Epidermal melanocyte (primary cell): ENCODE data around the gene ULBP3.
"Not testable (repeated sequence)": the region's sequence is repeated elsewhere in the genome, so short reads cannot be mapped to it uniquely, and the experiment has no call there.

Source experiments
- DNase-seq: peaks from one replicate; pipeline ENCODE4 v3.0.0; 2011; ENCODE audit warnings: low spot score; ENCODE audit not compliant: insufficient read length

The ULBP3 gene

GRCh38 chr6:150076196-150076893, 7.4 kb upstream of the ULBP3 start:
- no peak for DNase-seq

GRCh38 chr6:150075034-150075421, 6.1 kb upstream of the ULBP3 start:
- no peak for DNase-seq

- not testable (repeated sequence) for DNase-seq
These were observed 5.6 kb upstream of the ULBP3 start for GRCh38 chr6:150074396-150075033.

DNA sequence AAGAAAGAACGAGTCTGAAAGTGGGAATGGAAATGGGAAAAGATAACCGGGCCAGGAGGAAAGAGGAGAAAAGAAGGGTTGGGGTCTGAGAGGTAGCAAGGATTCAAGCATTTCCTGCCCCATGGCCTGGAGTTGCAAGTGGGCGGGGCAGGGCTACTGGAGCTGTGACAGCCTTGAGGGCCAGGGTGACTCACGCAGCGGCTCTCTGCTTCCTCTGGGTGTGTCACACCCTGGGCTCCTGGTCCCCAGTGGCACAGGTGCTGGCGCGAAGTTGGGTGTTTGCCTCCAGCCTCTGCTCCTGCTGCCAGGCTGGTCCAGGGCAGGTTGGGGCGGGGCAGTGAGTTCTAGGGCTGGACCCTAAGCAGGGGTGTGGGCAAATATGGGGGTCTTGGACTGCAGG, 3.3 kb upstream of the ULBP3 start:
- DNase-seq, result no peak

DNA sequence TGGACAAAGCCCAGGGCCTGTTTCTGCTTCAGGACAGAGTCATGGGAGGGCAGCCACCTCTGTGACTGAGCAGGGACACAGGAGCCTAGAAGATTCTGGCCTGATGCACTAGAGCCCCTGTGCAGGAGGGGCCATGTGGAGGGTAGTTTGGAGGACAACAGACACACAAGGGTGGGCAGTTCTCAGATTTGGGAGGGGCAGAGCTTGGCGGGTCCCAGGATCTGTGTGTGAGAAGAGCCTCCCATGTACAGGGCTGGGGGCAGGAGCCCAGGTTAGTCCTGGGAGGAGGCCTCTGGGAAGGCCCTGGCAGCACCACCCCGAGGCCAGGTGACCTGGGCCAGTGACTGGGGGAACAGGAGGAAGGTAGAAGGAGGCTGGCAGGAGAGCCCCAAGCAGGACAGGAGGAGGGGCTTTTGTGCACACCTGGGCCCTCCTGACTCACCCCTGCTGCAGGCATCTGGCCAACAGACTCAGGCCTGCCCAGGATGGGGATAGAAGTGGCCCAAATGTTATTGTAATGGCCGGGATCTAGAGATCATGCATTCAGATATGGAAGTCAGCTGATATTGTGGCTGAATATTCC, 1.4 kb upstream of the ULBP3 start:
- DNase-seq, result no peak

GRCh38 chr6:150069706-150070105, 785 bp upstream of the ULBP3 start:
- DNase-seq, result no peak

DNA sequence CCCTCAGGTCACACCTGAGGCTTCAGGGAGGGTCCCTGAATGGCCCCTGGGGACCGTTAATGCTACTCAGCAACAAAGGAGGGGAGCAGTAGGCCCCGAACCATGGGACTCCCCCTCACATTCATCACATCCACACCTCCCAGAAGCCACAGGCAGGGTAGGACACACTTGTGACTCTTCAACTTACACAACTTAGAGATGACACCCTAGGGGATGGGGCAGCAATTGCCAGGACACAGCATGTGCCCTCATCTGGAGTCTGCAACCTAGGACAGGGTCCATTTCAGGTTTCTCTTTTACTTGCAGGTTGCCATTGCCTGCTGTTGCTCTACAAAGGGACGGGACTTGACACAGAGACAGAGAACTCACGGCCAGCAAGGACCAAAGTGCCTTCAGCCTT, 770 bp downstream of the ULBP3 start:
- no peak for DNase-seq

GRCh38 chr6:150065083-150065482, 3.8 kb downstream of the ULBP3 start:
- DNase-seq, result no peak

- no peak for DNase-seq
These were observed 5.3 kb downstream of the ULBP3 start for GRCh38 chr6:150063640-150064039.

- DNase-seq, result not testable (repeated sequence)
These were observed 8.9 kb downstream of the ULBP3 start for GRCh38 chr6:150059973-150060372.

DNA sequence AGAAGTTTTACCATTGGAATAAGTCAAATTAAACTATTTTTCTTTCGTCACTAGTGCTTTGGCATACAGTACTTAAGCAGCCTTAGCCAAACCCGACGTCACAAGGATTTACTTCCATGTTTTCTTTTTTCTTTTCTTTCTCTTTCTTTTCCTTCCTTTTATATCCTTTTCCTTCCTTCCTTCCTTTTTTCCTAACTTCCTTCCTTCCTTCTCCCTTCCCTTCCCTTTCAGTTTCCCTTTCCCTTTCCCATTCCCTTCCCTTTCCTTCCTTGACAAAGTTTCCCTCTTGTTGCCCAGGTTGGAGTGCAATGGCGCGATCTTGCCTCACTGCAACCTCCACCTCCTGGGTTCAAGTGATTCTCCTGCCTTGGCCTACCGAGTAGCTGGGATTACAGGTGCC, 9.9 kb downstream of the ULBP3 start:
- DNase-seq, result no peak

- no peak for DNase-seq
These were observed 10.6 kb downstream of the ULBP3 start for GRCh38 chr6:150058231-150058792.

DNA sequence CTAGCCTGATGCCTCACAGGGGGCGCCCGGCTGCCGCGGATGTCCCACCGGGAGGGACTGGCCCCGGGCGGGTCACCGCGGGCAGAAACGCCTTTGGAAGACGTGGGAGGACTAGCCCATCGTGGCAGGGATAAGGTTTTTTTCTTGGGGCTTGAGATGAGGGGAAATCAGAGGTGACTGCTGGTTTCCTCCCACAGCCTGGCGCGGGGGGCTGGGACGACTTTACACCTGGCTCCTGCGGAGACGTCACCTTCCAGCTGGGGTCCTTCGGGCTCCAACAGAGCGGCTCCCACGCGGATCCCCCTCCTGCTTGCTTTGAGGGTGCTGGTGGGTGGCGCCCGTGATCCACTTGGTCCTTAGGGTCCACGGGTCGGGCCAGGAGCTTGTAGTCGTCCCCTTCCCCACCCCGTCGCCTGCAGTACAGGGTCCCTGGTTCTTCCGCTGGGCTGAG, 11.4 kb downstream of the ULBP3 start:
- DNase-seq, result no peak

- DNase-seq, result no peak
These were observed 12.0 kb downstream of the ULBP3 start for GRCh38 chr6:150056916-150057315.

- no peak for DNase-seq
These were observed 12.8 kb downstream of the ULBP3 start for GRCh38 chr6:150056156-150056555.

DNA sequence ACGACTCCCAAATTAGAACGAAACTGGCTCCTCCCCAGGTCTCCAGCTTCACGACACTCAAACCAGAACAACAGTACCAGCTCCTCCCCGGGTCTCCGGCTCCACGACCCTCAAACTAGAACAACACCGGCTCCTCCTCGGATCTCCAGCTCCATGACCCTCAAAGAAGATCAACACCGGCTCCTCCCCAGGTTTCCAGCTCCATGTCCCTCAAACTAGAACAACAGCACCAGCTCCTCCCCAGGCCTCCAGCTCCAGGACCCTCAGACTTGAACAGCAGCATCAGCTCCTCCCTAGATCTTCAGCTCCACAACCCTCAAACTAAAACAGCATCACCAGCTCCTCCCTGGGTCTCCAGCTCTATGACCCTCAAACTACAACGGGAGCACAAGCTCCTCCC, 13.8 kb downstream of the ULBP3 start:
- DNase-seq, result no peak

DNA sequence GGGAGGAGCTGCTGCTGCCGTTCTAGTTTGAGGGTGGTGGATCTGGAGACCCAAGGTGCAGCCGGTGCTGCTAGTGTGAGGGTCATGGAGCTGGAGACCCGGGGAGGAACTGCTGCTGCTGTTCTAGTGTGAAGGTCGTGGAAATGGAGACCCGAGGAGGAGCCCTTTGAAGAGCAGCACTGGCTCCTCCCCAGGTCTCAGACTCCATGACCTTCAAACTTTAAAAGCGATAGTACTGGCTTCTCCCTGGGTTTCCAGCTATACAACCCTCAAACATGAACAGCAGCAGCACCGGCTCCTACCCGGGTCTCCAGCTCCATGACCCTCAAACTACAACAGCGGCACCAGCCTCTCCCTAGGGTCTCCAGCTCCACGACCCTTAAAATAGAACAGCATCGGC, 15.5 kb downstream of the ULBP3 start:
- no peak for DNase-seq

GRCh38 chr6:150050846-150051245, 18.1 kb downstream of the ULBP3 start:
- no peak for DNase-seq

DNA sequence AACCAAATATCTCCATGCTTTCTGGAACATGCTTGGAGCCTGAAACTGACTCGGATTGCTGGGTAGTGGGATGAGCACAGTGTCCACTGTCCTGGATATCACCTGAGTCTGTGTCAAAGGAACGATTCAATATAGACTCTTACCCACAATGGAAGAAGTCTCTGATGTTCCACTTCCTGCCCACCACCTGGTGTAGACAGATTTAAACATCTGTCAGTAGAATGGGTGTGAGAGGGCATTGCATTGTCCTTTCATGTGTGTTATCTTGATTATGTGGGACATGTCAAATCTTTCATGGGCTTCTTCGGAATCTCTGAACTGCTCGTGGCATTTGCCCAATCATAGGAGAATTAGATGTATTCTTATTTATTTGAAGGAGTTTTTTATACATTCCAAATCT, 20.8 kb downstream of the ULBP3 start:
- no peak for DNase-seq

- DNase-seq, result no peak
These were observed 22.0 kb downstream of the ULBP3 start for GRCh38 chr6:150046943-150047342.

GRCh38 chr6:150044621-150045145, 24.2 kb downstream of the ULBP3 start:
- no peak for DNase-seq
